HL-60/S4 (cell line): ENCODE measurements around the gene POGLUT2.

Experiments
- in situ Hi-C: fragments of 300-500 bp; cut with MboI; formaldehyde crosslinking; loops from 2 replicates; pipeline ENCODE4 v1.14.3; 2022; ENCODE audit warnings: low sequenced_read_pairs

Gene POGLUT2

GRCh38 chr13:102771298-102772041 lies 27.3 kb downstream of the POGLUT2 start:
- in situ Hi-C loops: no loop called here

DNA sequence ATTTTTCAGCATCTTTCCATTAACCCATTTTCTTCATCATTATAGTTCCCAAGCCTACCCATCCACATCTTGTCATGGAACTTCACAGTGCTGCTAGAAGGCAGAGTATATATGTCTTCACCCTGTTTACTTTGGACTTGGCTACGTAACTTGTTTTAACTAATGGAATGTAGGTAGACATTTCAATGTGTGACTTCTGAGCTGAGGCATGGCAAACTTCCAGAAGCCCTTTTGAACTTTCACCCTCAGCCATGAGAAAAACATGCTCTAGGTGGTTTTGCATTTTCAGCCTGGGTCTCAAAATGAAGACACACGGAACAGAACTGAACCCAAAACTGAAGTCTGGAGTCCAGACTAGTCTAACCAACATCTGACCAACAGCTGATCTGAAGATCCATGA lies 28.3 kb downstream of the POGLUT2 start:
- in situ Hi-C loops: no loop called here

DNA sequence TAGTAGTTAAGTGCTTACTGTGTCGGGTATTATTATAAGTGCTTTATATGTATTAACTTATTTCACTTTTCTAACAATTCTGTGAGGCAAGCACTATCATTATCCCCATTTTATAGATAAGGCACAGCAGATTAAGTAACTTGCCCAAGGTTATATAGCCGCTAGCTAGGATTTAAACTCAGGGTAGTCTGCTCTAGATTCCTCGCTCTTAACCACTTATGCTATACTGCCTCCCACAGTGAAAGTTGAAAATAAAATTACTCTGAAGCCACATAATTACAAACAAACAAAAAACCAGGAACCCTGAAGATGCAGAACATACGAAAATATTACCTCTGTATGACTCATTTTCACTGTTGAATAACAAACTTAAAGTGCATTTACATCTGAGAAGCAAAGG lies 29.1 kb downstream of the POGLUT2 start:
- in situ Hi-C loops: no loop called here

GRCh38 chr13:102768909-102769308 lies 29.9 kb downstream of the POGLUT2 start:
- in situ Hi-C loops: no loop called here

GRCh38 chr13:102763741-102764140 lies 35.0 kb downstream of the POGLUT2 start:
- in situ Hi-C loops: no loop called here

DNA sequence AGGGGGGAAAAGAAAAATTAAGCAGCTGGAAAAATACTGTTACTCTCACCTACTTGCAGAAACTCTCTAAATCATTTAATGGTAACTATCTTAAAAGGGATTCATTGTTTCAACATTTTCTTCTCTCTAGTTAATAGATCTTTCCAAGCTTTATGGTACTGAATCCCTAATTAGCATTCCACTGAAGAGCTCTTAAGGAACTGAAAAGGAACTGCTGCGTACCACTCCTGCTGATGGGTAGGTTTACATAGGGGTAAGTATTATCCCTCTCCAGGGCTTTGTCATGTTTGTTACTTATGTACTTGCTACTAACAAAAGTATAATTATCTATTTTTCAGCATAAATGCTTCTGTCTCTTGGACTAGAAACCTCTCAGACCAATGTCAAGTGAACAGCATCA lies 37.7 kb downstream of the POGLUT2 start:
- in situ Hi-C loops: no loop called here

- in situ Hi-C loops: no loop called here
Measured at GRCh38 chr13:102758842-102759241, 39.9 kb downstream of the POGLUT2 start.

DNA sequence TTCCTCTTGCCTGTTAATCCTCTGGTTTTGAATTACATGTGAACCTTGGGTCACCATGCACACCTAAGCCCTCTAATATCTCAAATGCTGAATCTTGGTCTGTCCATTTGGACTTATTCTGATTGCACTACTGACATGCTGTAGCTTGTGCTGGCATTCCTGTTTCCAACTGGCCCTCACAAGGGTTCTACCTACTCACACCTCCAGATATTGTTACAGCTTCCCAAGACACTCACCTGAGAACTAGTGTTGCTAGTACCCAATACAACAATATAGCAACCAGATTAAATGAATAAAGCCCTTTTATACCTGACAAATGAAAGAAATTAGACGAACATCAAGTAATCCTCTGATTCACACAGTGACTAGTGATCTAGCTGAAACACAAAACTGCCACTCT lies 41.8 kb downstream of the POGLUT2 start:
- in situ Hi-C loops: no loop called here

DNA sequence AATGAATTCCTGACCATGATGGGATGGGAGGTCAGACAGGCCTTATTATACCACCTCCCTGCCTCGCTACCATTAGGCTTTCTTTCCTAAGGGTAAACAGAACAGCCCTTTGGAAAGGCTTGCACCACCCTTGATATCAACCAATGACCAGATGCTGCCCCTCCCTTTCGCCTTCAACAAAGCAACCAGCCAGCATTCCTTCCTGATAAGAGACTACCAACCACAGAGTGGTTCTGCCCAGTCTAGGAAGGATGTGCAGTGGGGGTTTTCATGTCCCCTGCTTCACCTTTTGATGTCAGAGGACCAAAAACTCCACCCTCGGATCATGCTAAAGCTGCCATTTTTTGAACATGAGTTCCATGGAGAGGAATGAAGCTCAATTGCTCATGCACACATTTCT lies 46.9 kb downstream of the POGLUT2 start:
- in situ Hi-C loops: no loop called here

- in situ Hi-C loops: no loop called here
Measured at GRCh38 chr13:102742506-102742905, 56.3 kb downstream of the POGLUT2 start.

GRCh38 chr13:102742101-102742500 lies 56.7 kb downstream of the POGLUT2 start:
- in situ Hi-C loops: no loop called here
